Activated T-cell treated with anti-CD3 and anti-CD28 coated beads, Interleukin-2, amount 50 U/mL, for 4 hours (primary cell): ENCODE data around the gene SLC12A7. TPM values are rescaled to one million over a fixed set of nuclear protein-coding genes. Genes with fewer than 3 reads are reported as not detected.
A peak's percentile ranks its signal among the peaks of the same experiment; 100 is the strongest.

Source experiments
- ATAC-seq, 2 donors: fragments of 200-7000 bp; cut with Tn5 transposase; one replicate each; pipeline ENCODE4 v1.10.0; 2021
- DNase-seq: peaks from one replicate; pipeline ENCODE4 v3.0.0-alpha.2; 2020
- H3K27me3 Mint-ChIP-seq: one replicate; pipeline ENCODE4 v1.8.0; 2021; ENCODE audit warnings: low read depth, mixed read lengths
- H3K36me3 Mint-ChIP-seq: one replicate; pipeline ENCODE4 v1.8.0; 2022; ENCODE audit warnings: mixed read lengths; ENCODE audit not compliant: insufficient read depth
- H3K4me1 Mint-ChIP-seq: one replicate; pipeline ENCODE4 v1.8.0; 2021; ENCODE audit warnings: low read depth, mixed read lengths
- H3K4me3 Mint-ChIP-seq: one replicate; pipeline ENCODE4 v1.8.0; 2021; ENCODE audit warnings: mild to moderate bottlenecking, moderate library complexity, mixed read lengths
- H3K9me3 Mint-ChIP-seq: one replicate; pipeline ENCODE4 v1.8.0; 2021; ENCODE audit warnings: mixed read lengths
- total RNA-seq, 3 donors: library from RNA; stranded (reverse); gene quantifications; one replicate each; pipeline ENCODE4 v1.2.1, GENCODE V29; 2021

Gene SLC12A7
- total RNA-seq, 3 donors from 2014 or later = 13.6 to 26.8 (median 18.5) TPM

GRCh38 chr5:1017691-1018455 lies 94.0 kb downstream of the SLC12A7 start:
- DNase-seq (no peak), ATAC-seq (peak in 1 of 2 donors; percentile 22)
- H3K4me3 Mint-ChIP-seq = no peak overlapping the region
- H3K36me3 Mint-ChIP-seq = no peaks in the 10 kb centered on the region
- no peaks in the 10 kb centered on the region for H3K27me3 Mint-ChIP-seq
- H3K9me3 Mint-ChIP-seq = no peaks in the 10 kb centered on the region
- H3K4me1 Mint-ChIP-seq = no peaks in the 10 kb centered on the region

DNA sequence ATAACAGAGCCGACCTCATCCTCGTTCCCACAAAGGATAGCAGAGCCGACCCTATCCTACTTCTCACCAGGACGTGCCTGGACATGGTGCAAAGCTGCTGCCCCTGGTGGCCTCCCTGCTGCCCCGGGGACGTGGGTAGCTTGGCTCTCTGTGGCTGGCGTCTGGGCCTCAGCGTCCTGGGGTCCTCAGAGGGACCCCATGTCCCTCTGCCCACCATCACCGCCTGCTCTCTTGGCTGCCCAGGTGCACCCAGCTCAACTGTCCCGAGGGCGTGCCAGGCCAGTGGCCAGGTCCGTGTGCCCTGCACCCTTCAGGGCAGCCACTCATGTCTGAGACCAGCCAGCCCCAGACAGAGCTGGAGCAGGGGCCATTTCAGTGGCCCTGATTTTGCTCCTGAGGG lies 94.8 kb downstream of the SLC12A7 start:
- H3K9me3 Mint-ChIP-seq = no peaks in the 10 kb centered on the region
- H3K4me1 Mint-ChIP-seq = no peaks in the 10 kb centered on the region
- H3K4me3 Mint-ChIP-seq = no peak overlapping the region
- ATAC-seq (no peak), DNase-seq (no peak)
- peaks cover 4% of the 10 kb centered on the region for H3K27me3 Mint-ChIP-seq
- no peaks in the 10 kb centered on the region for H3K36me3 Mint-ChIP-seq

- no peak overlapping the region for H3K4me3 Mint-ChIP-seq
Observed at GRCh38 chr5:1016476-1016875, 95.4 kb downstream of the SLC12A7 start.

DNA sequence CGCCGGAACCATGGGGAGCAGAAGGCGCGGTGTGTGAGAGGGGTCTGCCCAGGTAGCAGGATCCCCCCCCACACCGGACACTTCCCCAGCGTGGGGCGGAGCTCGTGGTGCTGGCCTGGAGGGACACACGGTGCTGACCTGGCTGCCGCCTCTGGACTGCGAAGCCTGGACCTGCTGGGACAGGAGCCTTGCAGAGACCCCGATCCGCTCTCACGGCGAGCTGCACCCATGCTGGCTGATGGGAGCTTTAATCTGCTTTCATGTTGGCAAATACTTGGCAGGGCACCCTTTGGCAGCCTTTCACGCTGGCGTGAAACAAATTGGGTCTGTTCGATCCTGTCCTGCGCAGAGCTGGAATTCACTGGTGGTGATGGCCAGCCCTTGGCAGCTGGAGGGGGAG lies 95.8 kb downstream of the SLC12A7 start:
- H3K36me3 Mint-ChIP-seq = no peaks in the 10 kb centered on the region
- ATAC-seq = no peak
- peaks cover 2% of the 10 kb centered on the region for H3K4me1 Mint-ChIP-seq

More at GRCh38 chr5:1016476-1016875, 95.4 kb downstream of the SLC12A7 start:
- ATAC-seq (no peak), DNase-seq (no peak)
- Mint-ChIP-seq H3K36me3 (no peaks in the 10 kb centered on the region), H3K27me3 (peaks cover 9% of the 10 kb centered on the region), H3K4me1 (no peaks in the 10 kb centered on the region), H3K9me3 (no peaks in the 10 kb centered on the region)

GRCh38 chr5:1015507-1015906 lies 96.4 kb downstream of the SLC12A7 start:
- no peaks in the 10 kb centered on the region for H3K9me3 Mint-ChIP-seq
- H3K4me3 Mint-ChIP-seq = no peak overlapping the region
- DNase-seq (no peak), ATAC-seq (no peak)
- H3K4me1 Mint-ChIP-seq = peaks cover 3% of the 10 kb centered on the region
- no peaks in the 10 kb centered on the region for H3K36me3 Mint-ChIP-seq
- peaks cover 19% of the 10 kb centered on the region for H3K27me3 Mint-ChIP-seq

More for the DNA sequence above, 95.8 kb downstream of the SLC12A7 start:
- Mint-ChIP-seq H3K9me3 (no peaks in the 10 kb centered on the region), H3K27me3 (peaks cover 13% of the 10 kb centered on the region), H3K4me3 (no peak overlapping the region)
- DNase-seq = no peak

DNA sequence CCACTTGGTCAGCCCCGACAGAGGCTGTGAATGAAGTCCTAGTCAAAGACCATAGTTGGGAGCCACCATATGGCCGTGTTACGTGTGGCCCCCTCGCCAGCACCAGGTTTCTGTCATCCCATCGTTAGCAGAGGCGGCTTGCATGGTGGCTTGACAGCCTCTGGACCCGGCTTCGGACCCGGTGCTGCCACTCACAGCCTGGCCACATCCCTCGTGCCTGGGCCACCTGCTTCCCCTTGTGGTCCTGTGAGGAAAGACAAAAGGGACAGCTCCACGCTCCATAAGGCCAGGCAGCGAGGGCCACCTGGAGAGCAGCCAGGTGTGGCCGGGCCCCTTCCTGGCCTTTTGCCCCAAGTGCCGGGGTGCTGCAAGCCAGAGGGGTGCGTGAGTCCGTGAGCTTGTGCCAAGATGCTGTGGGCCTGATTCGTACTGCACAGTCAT lies 97.1 kb downstream of the SLC12A7 start:
- DNase-seq (no peak), ATAC-seq (no peak)
- Mint-ChIP-seq H3K36me3 (no peaks in the 10 kb centered on the region), H3K27me3 (peaks cover 26% of the 10 kb centered on the region), H3K4me1 (peaks cover 7% of the 10 kb centered on the region), H3K9me3 (no peaks in the 10 kb centered on the region), H3K4me3 (no peak overlapping the region)

GRCh38 chr5:1014346-1014745 lies 97.5 kb downstream of the SLC12A7 start:
- peaks cover 28% of the 10 kb centered on the region for H3K27me3 Mint-ChIP-seq
- ATAC-seq (no peak), DNase-seq (no peak)

GRCh38 chr5:1013948-1014301 lies 97.9 kb downstream of the SLC12A7 start:
- Mint-ChIP-seq H3K9me3 (no peaks in the 10 kb centered on the region), H3K4me1 (peaks cover 10% of the 10 kb centered on the region), H3K36me3 (no peaks in the 10 kb centered on the region), H3K4me3 (no peak overlapping the region), H3K27me3 (peaks cover 28% of the 10 kb centered on the region)
- no peak for ATAC-seq
- no peak for DNase-seq

More at GRCh38 chr5:1014346-1014745, 97.5 kb downstream of the SLC12A7 start:
- Mint-ChIP-seq H3K4me3 (no peak overlapping the region), H3K9me3 (no peaks in the 10 kb centered on the region), H3K4me1 (peaks cover 10% of the 10 kb centered on the region), H3K36me3 (no peaks in the 10 kb centered on the region)

DNA sequence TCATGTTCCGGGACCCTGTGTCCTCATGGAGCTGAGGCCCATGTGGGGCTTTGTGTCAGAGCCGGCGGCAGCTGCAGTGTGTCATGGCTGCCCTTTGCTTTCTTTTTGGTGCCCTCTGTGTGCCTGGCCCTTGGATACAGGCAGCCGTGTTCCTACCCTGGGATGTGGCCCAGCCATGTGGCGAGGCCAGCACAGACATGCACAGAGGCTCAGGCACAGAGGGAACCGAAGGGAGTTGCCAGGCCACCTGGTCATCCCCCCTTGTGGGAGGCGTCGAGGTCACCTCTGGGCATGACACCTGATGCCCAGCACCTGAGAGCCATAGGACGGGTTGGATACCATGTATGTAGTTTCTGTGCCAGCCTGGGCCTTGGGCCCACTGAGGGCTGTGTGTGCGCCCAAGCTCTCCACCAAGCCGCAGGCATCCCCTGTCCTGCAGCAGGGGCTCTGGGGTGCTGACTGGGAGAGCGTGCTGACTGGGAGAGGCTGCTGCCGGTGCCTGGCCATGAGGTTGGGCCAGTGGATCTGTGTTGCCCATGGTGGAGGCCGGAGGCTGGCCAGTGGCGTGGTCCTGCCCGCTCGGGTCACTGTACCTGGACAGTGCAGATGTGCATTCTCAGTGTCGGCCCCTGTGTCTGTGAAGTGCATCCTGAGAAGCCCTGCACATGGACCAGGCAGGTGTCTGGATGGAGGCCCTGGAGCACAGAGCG lies 98.5 kb downstream of the SLC12A7 start:
- Mint-ChIP-seq H3K4me3 (no peak overlapping the region), H3K27me3 (peaks cover 28% of the 10 kb centered on the region), H3K4me1 (peaks cover 10% of the 10 kb centered on the region), H3K9me3 (no peaks in the 10 kb centered on the region), H3K36me3 (no peaks in the 10 kb centered on the region)
- DNase-seq = no peak
- ATAC-seq = no peak

DNA sequence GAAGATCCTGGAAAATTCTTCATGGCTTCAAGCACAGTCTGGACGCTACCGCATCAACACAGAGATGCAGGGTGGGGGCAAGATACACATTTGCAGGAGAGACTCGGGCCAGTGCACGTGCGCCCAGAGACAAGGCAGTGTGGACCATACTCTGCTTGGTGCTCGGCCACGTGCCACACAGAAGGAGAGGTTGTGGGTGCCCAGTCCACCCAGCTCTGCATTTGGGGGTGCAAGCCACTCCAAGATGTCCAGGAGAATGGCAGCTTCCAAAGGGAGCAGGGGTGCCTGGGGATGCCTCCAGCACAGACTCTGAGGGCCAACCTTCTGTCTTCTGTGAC lies 99.0 kb downstream of the SLC12A7 start:
- Mint-ChIP-seq H3K27me3 (peaks cover 32% of the 10 kb centered on the region), H3K36me3 (no peaks in the 10 kb centered on the region), H3K4me1 (peaks cover 12% of the 10 kb centered on the region), H3K4me3 (no peak overlapping the region), H3K9me3 (no peaks in the 10 kb centered on the region)
- ATAC-seq (no peak), DNase-seq (no peak)

DNA sequence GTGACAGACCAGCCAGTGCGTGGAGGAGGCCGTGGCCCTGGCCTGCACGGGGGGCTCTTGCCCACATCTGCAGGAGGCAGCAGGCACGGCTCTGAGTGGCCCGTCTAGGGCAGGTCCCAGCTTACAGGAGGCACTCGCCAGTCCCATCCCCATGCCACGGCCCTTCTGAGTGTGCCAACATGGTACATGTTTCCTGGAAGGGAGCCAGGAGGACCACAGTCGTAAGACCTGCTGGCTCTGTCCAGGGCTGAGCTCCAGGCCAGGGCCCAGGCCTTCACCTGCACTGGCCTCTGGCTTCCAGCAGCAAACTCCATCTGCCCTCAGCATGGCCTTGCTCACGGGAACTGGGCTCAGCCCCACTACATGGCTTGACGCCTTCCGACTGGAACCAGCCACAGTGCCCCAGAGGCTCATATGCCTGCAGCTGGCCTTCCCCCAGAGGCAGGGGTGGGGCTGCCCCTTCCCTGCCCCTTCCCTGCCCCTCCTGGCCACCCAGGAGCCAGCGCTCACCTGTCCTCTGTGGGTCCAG lies 99.5 kb downstream of the SLC12A7 start:
- DNase-seq (no peak), ATAC-seq (no peak)
- Mint-ChIP-seq H3K9me3 (no peaks in the 10 kb centered on the region), H3K27me3 (peaks cover 36% of the 10 kb centered on the region), H3K4me1 (peaks cover 13% of the 10 kb centered on the region), H3K4me3 (no peak overlapping the region), H3K36me3 (no peaks in the 10 kb centered on the region)

DNA sequence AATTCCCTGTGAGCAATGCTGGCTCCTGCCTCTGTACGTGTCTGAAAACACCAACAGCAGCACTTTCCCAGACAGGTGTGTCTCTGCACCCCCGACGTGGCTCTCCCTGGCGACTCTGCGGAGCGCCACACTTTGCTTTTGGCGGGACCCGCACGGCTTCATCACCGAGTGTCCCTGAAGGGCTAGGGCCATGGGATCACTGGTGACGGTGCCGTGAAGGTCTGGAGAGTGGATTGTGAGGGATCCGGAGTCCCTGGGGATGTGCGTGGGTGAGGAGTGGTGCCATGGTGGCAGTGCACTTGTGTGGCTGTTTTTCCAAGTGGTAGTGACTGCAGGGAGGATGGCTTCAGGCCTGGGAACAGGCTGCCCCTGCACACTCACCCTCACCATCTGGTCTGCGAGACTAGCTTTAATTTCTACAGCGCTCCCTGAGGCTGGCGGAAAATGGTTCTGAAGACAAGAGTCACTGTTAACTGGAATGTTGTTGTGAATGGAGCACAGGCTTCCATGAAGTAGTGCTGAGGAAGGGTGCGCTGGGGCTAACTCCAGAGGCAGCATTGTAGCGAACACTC lies 100.0 kb downstream of the SLC12A7 start:
- H3K4me1 Mint-ChIP-seq = peaks cover 13% of the 10 kb centered on the region
- H3K9me3 Mint-ChIP-seq = no peaks in the 10 kb centered on the region
- ATAC-seq (no peak), DNase-seq (no peak)
- H3K27me3 Mint-ChIP-seq = peaks cover 41% of the 10 kb centered on the region
- H3K36me3 Mint-ChIP-seq = no peaks in the 10 kb centered on the region
- no peak overlapping the region for H3K4me3 Mint-ChIP-seq

- Mint-ChIP-seq H3K36me3 (no peaks in the 10 kb centered on the region), H3K4me3 (peak overlapping the region; percentile 3), H3K9me3 (no peaks in the 10 kb centered on the region), H3K27me3 (peaks cover 47% of the 10 kb centered on the region), H3K4me1 (peaks cover 13% of the 10 kb centered on the region)
- peak; percentile 44 for DNase-seq
- no peak for ATAC-seq
Observed at GRCh38 chr5:1011226-1011631, 100.6 kb downstream of the SLC12A7 start.

DNA sequence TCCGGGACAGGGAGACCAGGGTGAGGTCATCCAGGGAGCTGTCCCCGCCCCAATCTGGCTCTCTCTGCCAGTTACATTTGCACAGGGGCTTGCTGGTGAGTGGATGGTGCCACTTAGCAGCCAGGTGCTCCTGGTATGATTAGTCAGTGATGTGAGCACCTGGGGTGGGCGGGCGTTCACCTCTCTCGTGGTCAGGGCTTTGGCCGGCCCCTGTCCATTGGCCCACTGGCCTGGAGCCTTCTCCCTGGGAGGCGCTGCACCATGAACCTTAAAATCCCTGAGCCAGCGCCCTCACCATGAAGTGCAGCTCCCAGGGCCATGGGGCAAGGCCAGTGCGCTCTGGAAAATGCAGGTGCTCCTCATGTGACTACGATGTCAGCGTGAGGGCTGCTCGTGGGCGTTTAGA lies 101.2 kb downstream of the SLC12A7 start:
- H3K9me3 Mint-ChIP-seq = no peaks in the 10 kb centered on the region
- DNase-seq = no peak
- ATAC-seq = no peak
- no peaks in the 10 kb centered on the region for H3K36me3 Mint-ChIP-seq
- H3K4me3 Mint-ChIP-seq = no peak overlapping the region
- H3K4me1 Mint-ChIP-seq = peaks cover 15% of the 10 kb centered on the region
- peaks cover 52% of the 10 kb centered on the region for H3K27me3 Mint-ChIP-seq

GRCh38 chr5:1010181-1010510 lies 101.7 kb downstream of the SLC12A7 start:
- ATAC-seq (no peak), DNase-seq (no peak)
- no peak overlapping the region for H3K4me3 Mint-ChIP-seq
- peaks cover 15% of the 10 kb centered on the region for H3K4me1 Mint-ChIP-seq
- H3K9me3 Mint-ChIP-seq = no peaks in the 10 kb centered on the region
- H3K27me3 Mint-ChIP-seq = peaks cover 52% of the 10 kb centered on the region
- H3K36me3 Mint-ChIP-seq = no peaks in the 10 kb centered on the region
